B cell (primary cell): ENCODE data around the gene CTIF. TPM values are rescaled to one million over a fixed set of nuclear protein-coding genes. Genes with fewer than 3 reads are reported as not detected.

Experiments
- ATAC-seq: fragments of 200-7000 bp; cut with Tn5 transposase; one replicate; pipeline ENCODE4 v1.10.0; 2021; ENCODE audit warnings: low read depth, mild to moderate bottlenecking, moderate number of reproducible peaks, moderate library complexity
- CTCF ChIA-PET: fragments of 350-600 bp; sonication (Branson Sonifier 250); formaldehyde crosslinking; loops from one replicate; lab custom pipeline; 2021; ENCODE audit warnings: antibody characterized with exemption, inconsistent platforms; lab: Charles Lee
- POLR2A ChIA-PET: fragments of 350-600 bp; sonication (Branson Sonifier 250); formaldehyde crosslinking; loops from one replicate; lab custom pipeline; 2021; ENCODE audit warnings: antibody characterized with exemption; lab: Charles Lee
- DNase-seq: peaks from one replicate; pipeline ENCODE4 v3.0.0; 2013
- H2AFZ ChIP-seq: 2 replicates; pipeline ENCODE4 v1.6.1; 2012; ENCODE audit warnings: mild to moderate bottlenecking, low read depth, low read length; ENCODE audit not compliant: insufficient read depth, poor library complexity, severe bottlenecking
- H3K27ac ChIP-seq, 2 donors: 1 replicate in 1 of 2; 2 replicates in 1 of 2; pipeline ENCODE4 v1.5.1; 2012 to 2013; ENCODE audit warnings: low read length in 2 of 2, mild to moderate bottlenecking in 2 of 2, moderate library complexity in 1 of 2
- H3K27me3 ChIP-seq, 4 experiments: fragments of 200-600 bp in 1 of 4; sonication (generic) in 1 of 4; replicated peaks in 1 of 4; 1 replicate in 2 of 4; 2 replicates in 2 of 4; pipeline versions ENCODE4 v1.6.1 to v1.7.0; 2013 to 2016; ENCODE audit warnings: low read length in 3 of 4, mild to moderate bottlenecking in 2 of 4, mixed read lengths in 1 of 4, moderate library complexity in 1 of 4; ENCODE audit not compliant: insufficient read depth in 4 of 4, control insufficient read depth in 3 of 4; ENCODE audit errors: control extremely low read depth in 1 of 4
- H3K36me3 ChIP-seq, 2 experiments: replicated peaks in 1 of 2; 1 replicate in 1 of 2; 2 replicates in 1 of 2; pipeline versions ENCODE4 v1.6.1 to v1.7.1; 2013; ENCODE audit warnings: low read length in 1 of 2; ENCODE audit not compliant: insufficient read depth in 2 of 2, control insufficient read depth in 1 of 2; ENCODE audit errors: control extremely low read depth in 1 of 2, extremely low read depth in 1 of 2
- H3K4me1 ChIP-seq, 2 donors: fragments of 200-600 bp in 1 of 2; sonication (generic) in 1 of 2; 1 replicate in 1 of 2; 2 replicates in 1 of 2; pipeline versions ENCODE4 v1.5.1 to v1.6.1; 2013 to 2017; ENCODE audit warnings: low read length in 2 of 2; ENCODE audit not compliant: control insufficient read depth in 2 of 2, insufficient read depth in 2 of 2
- H3K4me2 ChIP-seq: replicated peaks from 2 replicates; pipeline ENCODE3; 2012; ENCODE audit warnings: mild to moderate bottlenecking, low read depth, low read length; ENCODE audit not compliant: poor library complexity, severe bottlenecking
- H3K4me3 ChIP-seq, 5 experiments: fragments of 200-600 bp in 1 of 5; sonication (generic) in 1 of 5; 1 replicate in 3 of 5; 2 replicates in 2 of 5; pipeline versions ENCODE4 v1.5.1 to v1.7.0; 2011 to 2016; ENCODE audit warnings: low read length in 4 of 5, mild to moderate bottlenecking in 4 of 5, low read depth in 2 of 5, control low read depth in 1 of 5, moderate library complexity in 1 of 5; ENCODE audit not compliant: insufficient read depth in 1 of 5; ENCODE audit errors: control extremely low read depth in 1 of 5, extremely low read depth in 1 of 5
- H3K79me2 ChIP-seq: fragments of 200-600 bp; sonication (generic); one replicate; pipeline ENCODE4 v1.6.0; 2016; ENCODE audit warnings: low read length; ENCODE audit not compliant: control insufficient read depth, insufficient read depth
- H3K9ac ChIP-seq: fragments of 200-600 bp; sonication (generic); 2 replicates; pipeline ENCODE4 v1.6.1; 2017; ENCODE audit warnings: mild to moderate bottlenecking, low read length, moderate library complexity
- H3K9me3 ChIP-seq, 3 donors: one replicate each; pipeline versions ENCODE4 v1.6.1 to v1.7.1; 2013; ENCODE audit warnings: low read length in 2 of 3; ENCODE audit not compliant: control insufficient read depth in 2 of 3, insufficient read depth in 1 of 3; ENCODE audit errors: control extremely low read depth in 1 of 3
- H4K20me1 ChIP-seq: 2 replicates; pipeline ENCODE4 v1.6.0; 2012; ENCODE audit warnings: mild to moderate bottlenecking, low read length; ENCODE audit not compliant: insufficient read depth, control insufficient read depth, poor library complexity, severe bottlenecking
- H3K27ac Mint-ChIP-seq: one replicate; pipeline ENCODE4 v1.8.0; 2021; ENCODE audit warnings: mixed read lengths
- H3K27me3 Mint-ChIP-seq: one replicate; pipeline ENCODE4 v1.8.0; 2021; ENCODE audit warnings: mixed read lengths
- H3K4me1 Mint-ChIP-seq: one replicate; pipeline ENCODE4 v1.8.0; 2021; ENCODE audit warnings: mixed read lengths
- H3K4me3 Mint-ChIP-seq: one replicate; pipeline ENCODE4 v1.8.0; 2021; ENCODE audit warnings: mixed read lengths
- H3K9me3 Mint-ChIP-seq: one replicate; pipeline ENCODE4 v1.8.0; 2022; ENCODE audit warnings: mixed read lengths; ENCODE audit not compliant: insufficient read depth
- EZH2 ChIP-seq: IDR thresholded peaks from 2 replicates; pipeline ENCODE4 v1.6.1; 2012; ENCODE audit warnings: borderline replicate concordance, low read depth, mild to moderate bottlenecking, moderate library complexity, low read length; ENCODE audit not compliant: insufficient read depth, poor library complexity, severe bottlenecking
- whole genome bisulfite sequencing: methylation state at CpG from one replicate; pipeline ENCODE4 v1.1.5; 2013; ENCODE audit warnings: missing lambda C conversion rate; ENCODE audit not compliant: insufficient coverage; 5-methylcytosine and 5-hydroxymethylcytosine counted together
- intact Hi-C: fragments of 100-400 bp; cut with micrococcal nuclease; formaldehyde crosslinking; loops from one replicate; pipeline ENCODE4 v1.10.0; 2022
- polyA plus RNA-seq: library from polyadenylated mRNA; depleted of rRNA; stranded (reverse); fragments of >200 nt; gene quantifications from 2 replicates; pipeline ENCODE4 v1.2.3, GENCODE V29; 2012
- small RNA-seq: library from RNA; depleted of rRNA; stranded (forward); fragments of <200 nt; gene quantifications from one replicate; pipeline ENCODE3, GENCODE V24; 2012; ENCODE audit warnings: low replicate concordance, low read depth; ENCODE audit not compliant: insufficient read length
- total RNA-seq, 2 donors: library from RNA; stranded (reverse); fragments of 120-200 nt in 1 of 2; gene quantifications; 1 replicate in 1 of 2; 2 replicates in 1 of 2; pipeline versions ENCODE4 v1.2.3 to v1.2.4, GENCODE V29; 2013 to 2022
- TF ChIP-seq, protein P1 (sequence below): fragments of 200-600 bp; IDR thresholded peaks from one replicate; pipeline ENCODE4 v1.8.0; 2022; ENCODE audit warnings: antibody characterized with exemption, mild to moderate bottlenecking

CTIF gene
- total and polyA plus RNA-seq, 2 donors (not counting 1 experiment from before 2014, with no cell fraction given) = 3.6 to 16.2 TPM

- no peak overlapping the region for H3K4me3 ChIP-seq
- H3K4me1 ChIP-seq = no peaks in the 10 kb centered on the region
- peaks cover 0 to 7% (median 5%) of the 10 kb centered on the region in 3 donors for H3K9me3 ChIP-seq
- H3K4me2 ChIP-seq = no peak overlapping the region
- Mint-ChIP-seq H3K9me3 (peaks cover 3% of the 10 kb centered on the region), H3K4me1 (no peaks in the 10 kb centered on the region), H3K27ac (no peak overlapping the region), H3K27me3 (no peaks in the 10 kb centered on the region), H3K4me3 (no peak overlapping the region)
- ATAC-seq = no peak
- H3K27ac ChIP-seq = no peak overlapping the region
- H4K20me1 ChIP-seq = no peaks in the 10 kb centered on the region
- H3K9ac ChIP-seq = no peak overlapping the region
- CTCF ChIA-PET = no interaction called here
- no peaks in the 10 kb centered on the region for H3K79me2 ChIP-seq
- H3K27me3 ChIP-seq = no peaks in the 10 kb centered on the region
- no peak overlapping the region for H2AFZ ChIP-seq
- no peak for DNase-seq
- intact Hi-C loops = loop anchor here (5.0 kb wide), 1 partner anchor 38 kb away; no protein-coding TSS in a partner anchor
- TF ChIP-seq EZH2 = no peak
- TF ChIP-seq, protein P1, sequence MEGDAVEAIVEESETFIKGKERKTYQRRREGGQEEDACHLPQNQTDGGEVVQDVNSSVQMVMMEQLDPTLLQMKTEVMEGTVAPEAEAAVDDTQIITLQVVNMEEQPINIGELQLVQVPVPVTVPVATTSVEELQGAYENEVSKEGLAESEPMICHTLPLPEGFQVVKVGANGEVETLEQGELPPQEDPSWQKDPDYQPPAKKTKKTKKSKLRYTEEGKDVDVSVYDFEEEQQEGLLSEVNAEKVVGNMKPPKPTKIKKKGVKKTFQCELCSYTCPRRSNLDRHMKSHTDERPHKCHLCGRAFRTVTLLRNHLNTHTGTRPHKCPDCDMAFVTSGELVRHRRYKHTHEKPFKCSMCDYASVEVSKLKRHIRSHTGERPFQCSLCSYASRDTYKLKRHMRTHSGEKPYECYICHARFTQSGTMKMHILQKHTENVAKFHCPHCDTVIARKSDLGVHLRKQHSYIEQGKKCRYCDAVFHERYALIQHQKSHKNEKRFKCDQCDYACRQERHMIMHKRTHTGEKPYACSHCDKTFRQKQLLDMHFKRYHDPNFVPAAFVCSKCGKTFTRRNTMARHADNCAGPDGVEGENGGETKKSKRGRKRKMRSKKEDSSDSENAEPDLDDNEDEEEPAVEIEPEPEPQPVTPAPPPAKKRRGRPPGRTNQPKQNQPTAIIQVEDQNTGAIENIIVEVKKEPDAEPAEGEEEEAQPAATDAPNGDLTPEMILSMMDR = no peak
- POLR2A ChIA-PET = no interaction called here
- H3K36me3 ChIP-seq = no peaks in the 10 kb centered on the region
- WGBS = 100% methylated on average over 2 of the region's 6 CpGs
Observed at GRCh38 chr18:48909721-48910120, 370.9 kb downstream of the CTIF start.

GRCh38 chr18:48910972-48911545, 372.2 kb downstream of the CTIF start:
- Mint-ChIP-seq H3K4me1 (no peaks in the 10 kb centered on the region), H3K9me3 (no peaks in the 10 kb centered on the region), H3K4me3 (no peak overlapping the region), H3K27ac (no peak overlapping the region), H3K27me3 (no peaks in the 10 kb centered on the region)
- intact Hi-C loops = loop anchor here (5.0 kb wide), 1 partner anchor 36 kb away; no protein-coding TSS in a partner anchor
- no peak overlapping the region for H3K27ac ChIP-seq
- no peaks in the 10 kb centered on the region for H3K4me1 ChIP-seq
- no peak for TF ChIP-seq EZH2
- TF ChIP-seq, protein P1 = no peak
- H3K9me3 ChIP-seq = no peaks in the 10 kb centered on the region
- no peaks in the 10 kb centered on the region for H3K27me3 ChIP-seq
- H3K9ac ChIP-seq = no peak overlapping the region
- no peak overlapping the region for H2AFZ ChIP-seq
- ChIA-PET CTCF (interaction anchor here (1.3 kb wide), 1 partner anchor 134 kb away, joined by 3 read pairs; no protein-coding TSS in a partner anchor), POLR2A (interaction anchor here (0.7 kb wide), 1 partner anchor 11 kb away, joined by 6 read pairs; no protein-coding TSS in a partner anchor)
- no peaks in the 10 kb centered on the region for H3K79me2 ChIP-seq
- H3K36me3 ChIP-seq = no peaks in the 10 kb centered on the region
- no peak overlapping the region for H3K4me2 ChIP-seq
- ATAC-seq (no peak), DNase-seq (no peak)
- no peaks in the 10 kb centered on the region for H4K20me1 ChIP-seq
- H3K4me3 ChIP-seq = no peak overlapping the region
- 96% methylated on average over 16 of the region's 17 CpGs for WGBS

Small RNAs within 50 kb of the gene (small RNA-seq; reads per million reads assigned to genes)
- not detected for gene MIR4743

Other genes with a start within 250 kb of the CTIF start
- gene ZBTB7C, start 129.6 kb upstream of the CTIF start, total RNA-seq = not detected in 2 replicates
- not detected in 2 replicates for gene ZBTB7C, start 129.6 kb upstream of the CTIF start, polyA plus RNA-seq